Peyer's patch (tissue), 4 donors: ENCODE measurements around the gene TMEM131.

Experiments used
- CTCF ChIP-seq, 6 experiments: fragments of 450-650 bp in 4 of 6; fragments of 200-600 bp in 2 of 6; sonication (generic) in 1 of 6; IDR thresholded peaks; one replicate each; pipeline ENCODE4 v1.5.1; 2017 to 2019; ENCODE audit warnings: antibody characterized with exemption in 6 of 6, mild to moderate bottlenecking in 3 of 6, moderate library complexity in 1 of 6
- POLR2A ChIP-seq, 2 donors: fragments of 450-650 bp; IDR thresholded peaks; one replicate each; pipeline ENCODE4 v1.5.1; 2017; ENCODE audit warnings: antibody characterized with exemption in 2 of 2, mild to moderate bottlenecking in 2 of 2, moderate library complexity in 2 of 2

- TF ChIP-seq POLR2A (IDR thresholded peaks at IDR 0.05) (no peak), CTCF (IDR thresholded peaks at IDR 0.05) (no peak)
Measured at GRCh38 chr2:97863829-97864228, 131.9 kb downstream of the TMEM131 start.
